HepG2 (cell line): ENCODE measurements around the gene SYS1. TPM values are rescaled to one million over a fixed set of nuclear protein-coding genes. Genes with fewer than 3 reads are reported as not detected.
A peak's percentile ranks its signal among the peaks of the same experiment; 100 is the strongest.

Experiments used
- EP300 ChIP-seq, 3 experiments: sonication (generic) in 1 of 3; formaldehyde crosslinking in 1 of 3; IDR thresholded peaks; 2 replicates each; pipeline versions ENCODE4 v1.5.1 to v1.6.1; 2011 to 2020; ENCODE audit warnings: low read depth in 2 of 3, low read length in 2 of 3, borderline replicate concordance in 1 of 3, improper control_type of control experiment in 1 of 3, mild to moderate bottlenecking in 1 of 3, missing genetic modification reagents in 1 of 3, moderate library complexity in 1 of 3
- HCFC1 ChIP-seq: fragments of 150-350 bp; IDR thresholded peaks from 2 replicates; pipeline ENCODE4 v1.6.1; 2014; ENCODE audit warnings: low read depth, low read length
- REPIN1 ChIP-seq: sonication (generic); formaldehyde crosslinking; IDR thresholded peaks from 2 replicates; pipeline ENCODE4 v1.8.0; 2022; ENCODE audit warnings: missing genetic modification reagents, low read depth, mild to moderate bottlenecking, borderline replicate concordance
- polyA plus RNA-seq, 8 experiments: library from polyadenylated mRNA; depleted of rRNA in 3 of 8; stranded (reverse) in 7 of 8; unstranded in 1 of 8; fragments of >200 nt; fragmentation: Illumina TruSeq in 4 of 8; extraction: Trizol in 4 of 8; gene quantifications; 2 replicates each; pipeline versions ENCODE4 v1.2.1 to v1.2.3, GENCODE V29; 2011 to 2016; ENCODE audit warnings: low read depth in 4 of 8, missing spikeins in 1 of 8, mixed read lengths in 1 of 8; ENCODE audit not compliant: insufficient read depth in 1 of 8
- total RNA-seq, 5 experiments: library from RNA; depleted of rRNA; stranded (reverse); fragments of >200 nt; fragmentation: Illumina TruSeq; extraction: Trizol; gene quantifications; 2 replicates each; pipeline ENCODE4 v1.2.3, GENCODE V29; 2016; ENCODE audit warnings: low read depth in 1 of 5
- TF ChIP-seq, protein P1 (sequence below): sonication (generic); formaldehyde crosslinking; IDR thresholded peaks from 2 replicates; pipeline ENCODE4 v1.4.0; 2020; ENCODE audit warnings: missing genetic modification reagents
- TF ChIP-seq, protein P2 (sequence below): IDR thresholded peaks from 2 replicates; pipeline ENCODE4 v1.6.1; 2016; ENCODE audit warnings: missing compliant biosample characterization, missing genetic modification reagents, borderline replicate concordance
- TF ChIP-seq, protein P3 (sequence below): sonication (generic); formaldehyde crosslinking; IDR thresholded peaks from 2 replicates; pipeline ENCODE4 v1.9.0; 2021; ENCODE audit warnings: mild to moderate bottlenecking, missing genetic modification reagents

SYS1 gene
- total and polyA plus RNA-seq, 2 of the 13 experiments (the other 11 are each of a cell fraction or from before 2014, with no cell fraction given) = 38.3 to 65.6 TPM

DNA sequence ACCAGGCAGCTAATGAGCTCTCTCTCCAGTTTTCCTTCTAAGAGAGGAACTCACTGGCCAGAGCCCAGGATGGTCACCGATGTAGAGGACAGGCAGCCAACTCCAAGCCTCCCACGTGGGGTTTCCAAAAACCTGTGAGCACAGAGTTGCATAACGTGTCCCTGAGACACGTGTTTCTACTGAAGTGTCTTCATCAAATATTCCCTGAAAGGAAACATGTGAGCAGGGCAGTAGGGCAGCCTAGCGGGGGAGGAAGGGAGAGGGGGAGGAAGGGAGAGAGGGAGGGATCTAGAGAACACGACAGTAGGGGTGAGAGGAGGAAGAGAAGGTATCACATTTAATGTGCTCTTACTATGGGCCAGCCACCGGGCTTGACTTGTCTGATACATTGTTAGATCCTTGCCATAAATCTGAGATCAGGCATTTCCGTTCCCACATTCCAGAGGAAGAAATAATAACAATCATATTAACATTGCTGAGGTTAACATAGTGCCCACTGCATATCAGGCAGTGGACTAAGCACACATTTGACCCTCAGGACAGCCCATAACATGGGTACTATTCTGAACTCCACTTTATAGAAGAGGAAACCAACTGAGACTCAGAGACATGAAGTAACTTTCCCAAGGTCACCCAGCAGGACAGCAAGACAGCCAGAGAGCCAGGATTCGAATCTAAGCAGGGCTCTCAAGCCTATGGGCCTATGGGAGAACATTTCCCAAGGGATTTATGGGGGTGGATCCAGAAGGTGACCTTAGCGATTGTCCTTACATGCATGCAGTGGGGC is 4.5 kb upstream of the SYS1 start (continued):
- TF ChIP-seq, protein P1, sequence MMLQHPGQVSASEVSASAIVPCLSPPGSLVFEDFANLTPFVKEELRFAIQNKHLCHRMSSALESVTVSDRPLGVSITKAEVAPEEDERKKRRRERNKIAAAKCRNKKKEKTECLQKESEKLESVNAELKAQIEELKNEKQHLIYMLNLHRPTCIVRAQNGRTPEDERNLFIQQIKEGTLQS (CRISPR knock-in tag) = no peak
- TF ChIP-seq REPIN1 (CRISPR knock-in tag) (peak; percentile 43; the same call in 1 of the 2 replicates), HCFC1 (no peak), EP300 (IDR thresholded peaks at IDR 0.05; ENCODE audit: low read depth in 2 of 2, low read length in 2 of 2) (peak in 1 of 2 experiments; percentile 43; a peak in 1 of 4 replicates), EP300 (CRISPR knock-in tag; IDR thresholded peaks at IDR 0.05; ENCODE audit: borderline replicate concordance) (peak; percentile 41; the same call in 1 of the 2 replicates)
- TF ChIP-seq, protein P2, sequence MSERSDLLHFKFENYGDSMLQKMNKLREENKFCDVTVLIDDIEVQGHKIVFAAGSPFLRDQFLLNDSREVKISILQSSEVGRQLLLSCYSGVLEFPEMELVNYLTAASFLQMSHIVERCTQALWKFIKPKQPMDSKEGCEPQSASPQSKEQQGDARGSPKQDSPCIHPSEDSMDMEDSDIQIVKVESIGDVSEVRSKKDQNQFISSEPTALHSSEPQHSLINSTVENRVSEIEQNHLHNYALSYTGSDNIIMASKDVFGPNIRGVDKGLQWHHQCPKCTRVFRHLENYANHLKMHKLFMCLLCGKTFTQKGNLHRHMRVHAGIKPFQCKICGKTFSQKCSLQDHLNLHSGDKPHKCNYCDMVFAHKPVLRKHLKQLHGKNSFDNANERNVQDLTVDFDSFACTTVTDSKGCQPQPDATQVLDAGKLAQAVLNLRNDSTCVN (CRISPR knock-in tag) = no peak
- TF ChIP-seq, protein P3, sequence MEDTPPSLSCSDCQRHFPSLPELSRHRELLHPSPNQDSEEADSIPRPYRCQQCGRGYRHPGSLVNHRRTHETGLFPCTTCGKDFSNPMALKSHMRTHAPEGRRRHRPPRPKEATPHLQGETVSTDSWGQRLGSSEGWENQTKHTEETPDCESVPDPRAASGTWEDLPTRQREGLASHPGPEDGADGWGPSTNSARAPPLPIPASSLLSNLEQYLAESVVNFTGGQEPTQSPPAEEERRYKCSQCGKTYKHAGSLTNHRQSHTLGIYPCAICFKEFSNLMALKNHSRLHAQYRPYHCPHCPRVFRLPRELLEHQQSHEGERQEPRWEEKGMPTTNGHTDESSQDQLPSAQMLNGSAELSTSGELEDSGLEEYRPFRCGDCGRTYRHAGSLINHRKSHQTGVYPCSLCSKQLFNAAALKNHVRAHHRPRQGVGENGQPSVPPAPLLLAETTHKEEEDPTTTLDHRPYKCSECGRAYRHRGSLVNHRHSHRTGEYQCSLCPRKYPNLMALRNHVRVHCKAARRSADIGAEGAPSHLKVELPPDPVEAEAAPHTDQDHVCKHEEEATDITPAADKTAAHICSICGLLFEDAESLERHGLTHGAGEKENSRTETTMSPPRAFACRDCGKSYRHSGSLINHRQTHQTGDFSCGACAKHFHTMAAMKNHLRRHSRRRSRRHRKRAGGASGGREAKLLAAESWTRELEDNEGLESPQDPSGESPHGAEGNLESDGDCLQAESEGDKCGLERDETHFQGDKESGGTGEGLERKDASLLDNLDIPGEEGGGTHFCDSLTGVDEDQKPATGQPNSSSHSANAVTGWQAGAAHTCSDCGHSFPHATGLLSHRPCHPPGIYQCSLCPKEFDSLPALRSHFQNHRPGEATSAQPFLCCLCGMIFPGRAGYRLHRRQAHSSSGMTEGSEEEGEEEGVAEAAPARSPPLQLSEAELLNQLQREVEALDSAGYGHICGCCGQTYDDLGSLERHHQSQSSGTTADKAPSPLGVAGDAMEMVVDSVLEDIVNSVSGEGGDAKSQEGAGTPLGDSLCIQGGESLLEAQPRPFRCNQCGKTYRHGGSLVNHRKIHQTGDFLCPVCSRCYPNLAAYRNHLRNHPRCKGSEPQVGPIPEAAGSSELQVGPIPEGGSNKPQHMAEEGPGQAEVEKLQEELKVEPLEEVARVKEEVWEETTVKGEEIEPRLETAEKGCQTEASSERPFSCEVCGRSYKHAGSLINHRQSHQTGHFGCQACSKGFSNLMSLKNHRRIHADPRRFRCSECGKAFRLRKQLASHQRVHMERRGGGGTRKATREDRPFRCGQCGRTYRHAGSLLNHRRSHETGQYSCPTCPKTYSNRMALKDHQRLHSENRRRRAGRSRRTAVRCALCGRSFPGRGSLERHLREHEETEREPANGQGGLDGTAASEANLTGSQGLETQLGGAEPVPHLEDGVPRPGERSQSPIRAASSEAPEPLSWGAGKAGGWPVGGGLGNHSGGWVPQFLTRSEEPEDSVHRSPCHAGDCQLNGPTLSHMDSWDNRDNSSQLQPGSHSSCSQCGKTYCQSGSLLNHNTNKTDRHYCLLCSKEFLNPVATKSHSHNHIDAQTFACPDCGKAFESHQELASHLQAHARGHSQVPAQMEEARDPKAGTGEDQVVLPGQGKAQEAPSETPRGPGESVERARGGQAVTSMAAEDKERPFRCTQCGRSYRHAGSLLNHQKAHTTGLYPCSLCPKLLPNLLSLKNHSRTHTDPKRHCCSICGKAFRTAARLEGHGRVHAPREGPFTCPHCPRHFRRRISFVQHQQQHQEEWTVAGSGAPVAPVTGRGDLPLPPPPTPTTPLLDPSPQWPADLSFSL (CRISPR knock-in tag) = no peak
